GM12891 (cell line): ENCODE measurements around the gene GFRA1.

Experiments
- DNase-seq: peaks from one replicate; pipeline ENCODE4 v3.0.0; 2011; ENCODE audit warnings: low spot score; ENCODE audit not compliant: insufficient read length
- FAIRE-seq: peaks from 2 replicates; lab custom pipeline; 2011; peaks lifted over from hg19 to GRCh38; lab: Jason Lieb, UNC
- PAX5 ChIP-seq: IDR thresholded peaks from 2 replicates; pipeline ENCODE4 v1.6.1; 2011; ENCODE audit warnings: low read length, moderate library complexity, mild to moderate bottlenecking; ENCODE audit not compliant: insufficient read depth, severe bottlenecking
- POLR2A ChIP-seq: IDR thresholded peaks from 2 replicates; pipeline ENCODE4 v1.6.1; 2011; ENCODE audit warnings: low read depth, low read length, control low read depth
- POLR2AphosphoS5 ChIP-seq: IDR thresholded peaks from 2 replicates; pipeline ENCODE4 v1.6.1; 2011; ENCODE audit warnings: low read depth, low read length, control low read depth
- POU2F2 ChIP-seq: IDR thresholded peaks from 2 replicates; pipeline ENCODE4 v1.6.1; 2011; ENCODE audit warnings: low read depth, mild to moderate bottlenecking, control low read depth, low read length, moderate library complexity
- SPI1 ChIP-seq: IDR thresholded peaks from 2 replicates; pipeline ENCODE4 v1.6.1; 2011; ENCODE audit warnings: low read depth, low read length, control low read depth
- TAF1 ChIP-seq: IDR thresholded peaks from 2 replicates; pipeline ENCODE4 v1.6.1; 2011; ENCODE audit warnings: low read depth, low read length, control low read depth

The GFRA1 gene

DNA sequence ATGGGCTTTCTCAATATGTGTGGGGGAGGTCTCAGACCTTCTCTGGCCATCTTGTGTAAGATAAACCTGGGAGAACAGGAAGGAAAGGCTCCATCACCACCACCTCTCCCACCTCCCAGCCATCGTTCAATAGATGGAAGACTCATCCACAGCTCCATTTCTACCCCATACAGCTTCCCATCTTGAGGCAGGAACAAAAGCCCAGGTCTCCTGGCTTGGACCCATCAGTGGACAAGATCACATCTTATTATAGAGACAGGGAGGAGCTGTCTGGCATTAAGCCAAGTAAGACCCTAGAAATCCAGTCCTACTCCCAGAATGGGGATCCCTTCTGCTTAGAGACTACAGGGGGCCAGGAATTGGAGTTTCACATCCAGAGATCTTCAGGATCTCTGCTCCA, 150.3 kb downstream of the GFRA1 start:
- DNase-seq, result no peak
- FAIRE-seq, result no peak
- TF ChIP-seq SPI1 (no peak), POLR2AphosphoS5 (no peak), PAX5 (no peak), POU2F2 (no peak), POLR2A (no peak), TAF1 (no peak)

DNA sequence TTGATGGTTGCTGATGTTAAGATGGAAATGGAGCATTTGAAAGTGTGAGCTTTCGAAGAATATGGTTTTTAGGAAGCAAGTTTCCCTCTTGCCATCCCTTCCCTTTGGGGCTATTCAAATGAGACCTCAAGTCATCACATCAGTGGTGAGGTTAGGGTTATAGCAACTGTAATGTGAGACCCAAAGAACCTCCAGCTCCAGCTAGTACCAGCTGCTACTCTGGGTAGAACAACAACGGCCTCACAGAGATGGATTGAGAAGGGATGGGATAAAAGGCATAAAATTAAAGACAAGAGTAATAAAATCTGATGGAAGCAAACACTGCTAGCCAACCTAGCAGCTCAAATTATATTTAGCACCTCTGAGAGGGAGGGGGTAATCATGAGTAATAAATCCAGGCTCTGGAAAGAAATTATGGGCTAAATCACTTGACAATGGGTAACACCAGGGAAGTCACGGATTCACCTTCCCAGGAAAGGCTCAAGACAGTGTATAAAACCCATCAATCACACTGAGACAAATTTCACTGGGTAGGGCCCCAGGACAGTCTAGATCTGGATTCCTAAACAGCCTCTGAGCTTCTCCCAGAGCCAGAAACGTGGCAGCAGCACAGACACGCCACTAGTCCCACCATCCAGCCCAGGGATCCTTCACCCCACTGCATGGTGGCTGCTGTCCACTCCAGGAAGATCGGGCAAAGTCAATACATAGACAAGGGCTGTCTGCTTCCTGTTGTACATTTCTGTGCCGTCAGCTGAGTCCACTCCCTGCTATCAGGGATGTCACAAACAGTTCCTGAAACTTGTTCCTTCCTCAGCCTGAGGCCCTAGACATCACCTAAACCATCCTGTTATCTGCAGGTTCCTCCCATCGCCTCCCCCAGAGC, 151.1 kb downstream of the GFRA1 start:
- TF ChIP-seq POU2F2, result no peak
- TF ChIP-seq TAF1, result no peak
- no peak for TF ChIP-seq PAX5
- no peak for TF ChIP-seq POLR2AphosphoS5
- no peak for TF ChIP-seq SPI1
- no peak for TF ChIP-seq POLR2A
- FAIRE-seq (no peak), DNase-seq (no peak)

DNA sequence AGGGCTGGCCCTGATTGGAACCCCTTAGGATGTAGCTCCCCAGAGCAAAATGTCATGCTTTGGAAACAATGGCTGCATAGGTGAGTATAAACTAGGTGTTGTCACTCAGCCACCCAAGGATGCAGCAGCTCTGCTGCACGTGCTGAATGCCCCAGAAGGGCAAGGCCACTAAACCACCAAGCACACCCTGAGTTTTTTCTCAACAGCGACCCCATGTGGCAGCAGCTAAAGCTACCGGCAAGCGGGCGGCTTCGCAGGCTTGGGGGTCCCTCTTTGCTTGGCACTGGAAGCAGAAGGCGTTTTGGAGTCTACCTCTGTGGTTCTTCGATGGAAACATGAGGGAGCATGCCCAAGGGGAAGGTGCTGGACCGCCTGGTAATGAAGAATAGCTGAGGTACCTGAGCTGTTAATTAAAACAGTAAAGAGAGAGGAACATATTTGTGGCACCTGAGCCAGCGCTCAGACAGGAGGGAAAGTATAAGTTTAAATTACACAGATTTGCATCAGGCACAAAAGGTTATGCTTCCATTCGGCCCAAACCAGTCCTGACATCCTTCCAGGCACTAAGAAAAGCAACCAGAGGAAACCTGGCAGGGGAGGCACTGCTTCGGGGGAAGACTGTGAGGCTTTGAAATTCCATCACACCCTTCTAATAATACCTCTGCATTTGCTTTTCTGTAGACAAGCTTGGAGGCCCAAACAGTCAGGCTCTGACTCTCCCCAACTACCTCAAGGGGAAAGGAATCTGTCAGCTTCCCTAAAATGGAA, 152.1 kb downstream of the GFRA1 start:
- no peak for DNase-seq
- TF ChIP-seq POLR2AphosphoS5, result no peak
- TF ChIP-seq POU2F2, result no peak
- no peak for TF ChIP-seq POLR2A
- TF ChIP-seq PAX5, result no peak
- no peak for TF ChIP-seq SPI1
- TF ChIP-seq TAF1, result no peak
- FAIRE-seq, result no peak

- TF ChIP-seq POLR2AphosphoS5, result no peak
- no peak for TF ChIP-seq POLR2A
- no peak for TF ChIP-seq PAX5
- TF ChIP-seq POU2F2, result no peak
- TF ChIP-seq TAF1, result no peak
- no peak for TF ChIP-seq SPI1
- DNase-seq (no peak), FAIRE-seq (no peak)
These were observed 154.2 kb downstream of the GFRA1 start for GRCh38 chr10:116118847-116119246.

- FAIRE-seq, result no peak
- no peak for DNase-seq
- TF ChIP-seq SPI1, result no peak
These were observed 157.2 kb downstream of the GFRA1 start for GRCh38 chr10:116115797-116116196.

- no peak for FAIRE-seq
- TF ChIP-seq POLR2A, result no peak
- TF ChIP-seq POU2F2, result no peak
- TF ChIP-seq TAF1, result no peak
- TF ChIP-seq PAX5, result no peak
- no peak for TF ChIP-seq POLR2AphosphoS5
- TF ChIP-seq SPI1, result no peak
- DNase-seq, result no peak
These were observed 157.9 kb downstream of the GFRA1 start for GRCh38 chr10:116115036-116115641.

GRCh38 chr10:116113721-116114501, 159.1 kb downstream of the GFRA1 start:
- FAIRE-seq (no peak), DNase-seq (no peak)
- TF ChIP-seq SPI1 (no peak), POLR2A (no peak)

- FAIRE-seq (no peak), DNase-seq (no peak)
- no peak for TF ChIP-seq SPI1
- TF ChIP-seq PAX5, result no peak
- no peak for TF ChIP-seq TAF1
- TF ChIP-seq POU2F2, result no peak
- no peak for TF ChIP-seq POLR2AphosphoS5
- no peak for TF ChIP-seq POLR2A
These were observed 160.5 kb downstream of the GFRA1 start for GRCh38 chr10:116112232-116113231.

DNA sequence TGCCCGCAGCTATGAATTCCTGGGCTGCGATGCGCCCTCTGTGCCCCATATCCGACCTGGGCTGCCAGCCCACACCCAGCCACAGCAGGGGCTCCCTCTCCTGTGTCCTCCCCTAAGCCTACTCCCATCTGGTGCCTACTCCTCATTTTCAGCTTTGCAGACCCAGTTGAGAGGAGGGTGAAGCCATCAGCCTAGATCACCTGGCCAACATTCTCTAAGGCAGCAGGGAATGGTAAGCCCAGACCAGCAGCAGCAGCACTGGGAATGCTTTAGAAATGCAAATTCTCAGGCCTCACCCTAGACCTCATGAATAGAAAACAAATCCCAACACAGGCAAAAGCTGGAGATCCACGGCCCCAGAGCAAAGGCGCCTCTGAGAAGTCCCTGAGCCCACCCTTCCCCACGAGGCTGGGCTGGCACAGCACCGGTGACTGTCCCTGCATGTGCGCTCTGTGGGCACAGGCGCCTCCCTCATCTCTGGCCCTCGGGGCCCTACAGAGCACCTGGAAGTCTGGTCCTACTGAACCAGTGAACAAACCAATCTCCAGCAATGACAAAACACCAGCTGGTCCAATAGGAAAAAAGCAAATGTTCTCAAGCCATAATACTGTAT, 161.4 kb downstream of the GFRA1 start:
- FAIRE-seq, result no peak
- DNase-seq, result no peak
- no peak for TF ChIP-seq PAX5
- no peak for TF ChIP-seq POLR2A
- TF ChIP-seq TAF1, result no peak
- TF ChIP-seq POLR2AphosphoS5, result no peak
- TF ChIP-seq POU2F2, result no peak
- no peak for TF ChIP-seq SPI1
